Activated T-helper 2 cell treated with anti-CD3 and anti-CD28 coated beads, Interferon-gamma antibody, Interleukin-2, Interleukin-4, amounts not matched to agents 10 μg/mL and 5 μg/mL and 100 μg/mL, durations not matched to agents 14 hours and 24 hours and 36 hours (primary cell): ENCODE data around the gene VIPAS39. TPM values are rescaled to one million over a fixed set of nuclear protein-coding genes. Genes with fewer than 3 reads are reported as not detected.

Source experiments
- DNase-seq: peaks from one replicate; pipeline ENCODE4 v3.0.0; 2021; ENCODE audit warnings: low spot score
- H3K27ac Mint-ChIP-seq: one replicate; pipeline ENCODE4 v1.8.0; 2021; ENCODE audit warnings: mixed read lengths
- H3K27me3 Mint-ChIP-seq: one replicate; pipeline ENCODE4 v1.8.0; 2021; ENCODE audit warnings: low read depth, mixed read lengths
- H3K36me3 Mint-ChIP-seq: one replicate; pipeline ENCODE4 v1.8.0; 2021; ENCODE audit warnings: low read depth, mixed read lengths
- H3K4me1 Mint-ChIP-seq: one replicate; pipeline ENCODE4 v1.8.0; 2021; ENCODE audit warnings: low read depth, mixed read lengths
- H3K4me3 Mint-ChIP-seq: one replicate; pipeline ENCODE4 v1.8.0; 2021; ENCODE audit warnings: low read depth, mild to moderate bottlenecking, moderate library complexity, mixed read lengths
- H3K9me3 Mint-ChIP-seq: one replicate; pipeline ENCODE4 v1.8.0; 2021; ENCODE audit warnings: mixed read lengths
- intact Hi-C: fragments of 100-400 bp; cut with micrococcal nuclease; formaldehyde crosslinking; loops from one replicate; pipeline ENCODE4 v1.15.1; 2023
- total RNA-seq: library from RNA; stranded (reverse); gene quantifications from 2 replicates; pipeline ENCODE4 v1.2.3, GENCODE V29; 2022

Gene VIPAS39
- total RNA-seq, 1 donor from 2014 or later = 15.7 TPM

- intact Hi-C loops = loop anchor here (1.0 to 5.0 kb wide), 3 partner anchors 92 to 183 kb away; no protein-coding TSS in a partner anchor
- peaks cover 23% of the 10 kb centered on the region for H3K4me1 Mint-ChIP-seq
Measured at GRCh38 chr14:77459072-77459723, 1.8 kb upstream of the VIPAS39 start.

GRCh38 chr14:77458249-77458950 lies 999 bp upstream of the VIPAS39 start:
- H3K9me3 Mint-ChIP-seq = no peaks in the 10 kb centered on the region
- peak overlapping the region; percentile 98 for H3K27ac Mint-ChIP-seq

More at GRCh38 chr14:77459072-77459723, 1.8 kb upstream of the VIPAS39 start:
- DNase-seq = peak; percentile 55
- Mint-ChIP-seq H3K9me3 (no peaks in the 10 kb centered on the region), H3K27me3 (no peaks in the 10 kb centered on the region), H3K27ac (peak overlapping the region; percentile 98), H3K4me3 (peak overlapping the region; percentile 97), H3K36me3 (peaks cover 51% of the 10 kb centered on the region)

GRCh38 chr14:77457115-77457521 lies 283 bp downstream of the VIPAS39 start:
- Mint-ChIP-seq H3K4me3 (peak overlapping the region; percentile 97), H3K36me3 (peaks cover 44% of the 10 kb centered on the region), H3K27ac (peak overlapping the region; percentile 98), H3K9me3 (no peaks in the 10 kb centered on the region), H3K27me3 (no peaks in the 10 kb centered on the region), H3K4me1 (peaks cover 23% of the 10 kb centered on the region)
- DNase-seq = no peak
- intact Hi-C loops = loop anchor here (1.0 to 5.0 kb wide), 9 partner anchors 80 to 359 kb away; partner anchors contain the start of genes ADCK1, ALKBH1, CIPC and GSTZ1

More at GRCh38 chr14:77458249-77458950, 999 bp upstream of the VIPAS39 start:
- intact Hi-C loops = loop anchor here (5.0 kb wide), 2 partner anchors 156 to 184 kb away; no protein-coding TSS in a partner anchor
- H3K27me3 Mint-ChIP-seq = no peaks in the 10 kb centered on the region
- peaks cover 45% of the 10 kb centered on the region for H3K36me3 Mint-ChIP-seq
- H3K4me1 Mint-ChIP-seq = peaks cover 23% of the 10 kb centered on the region
- peak overlapping the region; percentile 97 for H3K4me3 Mint-ChIP-seq
- peak; percentile 50 for DNase-seq

GRCh38 chr14:77455966-77456640 lies 1.3 kb downstream of the VIPAS39 start:
- no peaks in the 10 kb centered on the region for H3K27me3 Mint-ChIP-seq
- H3K27ac Mint-ChIP-seq = no peak overlapping the region
- no peak for DNase-seq
- H3K36me3 Mint-ChIP-seq = peaks cover 42% of the 10 kb centered on the region
- H3K4me3 Mint-ChIP-seq = peak overlapping the region; percentile 97
- intact Hi-C loops = loop anchor here (5.0 kb wide), 2 partner anchors 154 to 186 kb away; no protein-coding TSS in a partner anchor
- H3K9me3 Mint-ChIP-seq = no peaks in the 10 kb centered on the region
- H3K4me1 Mint-ChIP-seq = peaks cover 23% of the 10 kb centered on the region

GRCh38 chr14:77442196-77442595 lies 15.2 kb downstream of the VIPAS39 start:
- Mint-ChIP-seq H3K27me3 (no peaks in the 10 kb centered on the region), H3K9me3 (no peaks in the 10 kb centered on the region), H3K4me1 (no peaks in the 10 kb centered on the region), H3K27ac (no peak overlapping the region), H3K4me3 (no peak overlapping the region), H3K36me3 (peaks cover 29% of the 10 kb centered on the region)
- intact Hi-C loops = no loop called here
- no peak for DNase-seq

GRCh38 chr14:77439861-77440260 lies 17.5 kb downstream of the VIPAS39 start:
- intact Hi-C loops = no loop called here
- Mint-ChIP-seq H3K36me3 (peaks cover 35% of the 10 kb centered on the region), H3K27me3 (no peaks in the 10 kb centered on the region), H3K4me1 (no peaks in the 10 kb centered on the region), H3K4me3 (no peak overlapping the region), H3K9me3 (no peaks in the 10 kb centered on the region), H3K27ac (no peak overlapping the region)
- DNase-seq = no peak

GRCh38 chr14:77438596-77438995 lies 18.8 kb downstream of the VIPAS39 start:
- DNase-seq = no peak
- no peaks in the 10 kb centered on the region for H3K9me3 Mint-ChIP-seq
- no peak overlapping the region for H3K4me3 Mint-ChIP-seq
- H3K4me1 Mint-ChIP-seq = no peaks in the 10 kb centered on the region
- peaks cover 45% of the 10 kb centered on the region for H3K36me3 Mint-ChIP-seq
- no peaks in the 10 kb centered on the region for H3K27me3 Mint-ChIP-seq
- no peak overlapping the region for H3K27ac Mint-ChIP-seq
- intact Hi-C loops = no loop called here

GRCh38 chr14:77436042-77436441 lies 21.4 kb downstream of the VIPAS39 start:
- H3K4me3 Mint-ChIP-seq = no peak overlapping the region
- H3K4me1 Mint-ChIP-seq = no peaks in the 10 kb centered on the region
- no peak overlapping the region for H3K27ac Mint-ChIP-seq
- no peaks in the 10 kb centered on the region for H3K27me3 Mint-ChIP-seq
- intact Hi-C loops = no loop called here
- no peaks in the 10 kb centered on the region for H3K9me3 Mint-ChIP-seq
- H3K36me3 Mint-ChIP-seq = peaks cover 29% of the 10 kb centered on the region
- no peak for DNase-seq

- H3K27me3 Mint-ChIP-seq = no peaks in the 10 kb centered on the region
- peaks cover 64% of the 10 kb centered on the region for H3K36me3 Mint-ChIP-seq
- intact Hi-C loops = no loop called here
- H3K27ac Mint-ChIP-seq = no peak overlapping the region
- no peaks in the 10 kb centered on the region for H3K9me3 Mint-ChIP-seq
- H3K4me1 Mint-ChIP-seq = no peaks in the 10 kb centered on the region
- no peak overlapping the region for H3K4me3 Mint-ChIP-seq
- no peak for DNase-seq
Measured at GRCh38 chr14:77426396-77426795, 31.0 kb downstream of the VIPAS39 start.

- Mint-ChIP-seq H3K36me3 (peaks cover 73% of the 10 kb centered on the region), H3K27ac (no peak overlapping the region), H3K27me3 (no peaks in the 10 kb centered on the region), H3K9me3 (peaks cover 4% of the 10 kb centered on the region), H3K4me1 (no peaks in the 10 kb centered on the region), H3K4me3 (no peak overlapping the region)
- intact Hi-C loops = no loop called here
- DNase-seq = no peak
Measured at GRCh38 chr14:77424862-77425261, 32.5 kb downstream of the VIPAS39 start.

- no peak within 1 kb of the TSS for H3K27ac Mint-ChIP-seq
- intact Hi-C loops = no loop called here
- H3K4me1 Mint-ChIP-seq = no peaks in the 10 kb centered on the region
- peaks cover 64% of the 10 kb centered on the region for H3K36me3 Mint-ChIP-seq
- no peak within 1 kb of the TSS for H3K4me3 Mint-ChIP-seq
- DNase-seq = no peak
- peaks cover 12% of the 10 kb centered on the region for H3K9me3 Mint-ChIP-seq
- H3K27me3 Mint-ChIP-seq = no peaks in the 10 kb centered on the region
Measured at GRCh38 chr14:77423423-77423822, 34.0 kb downstream of the VIPAS39 start, which contains the start of gene NOXRED1. TSS of gene NOXRED1 (minus strand) at chr14:77423523. CDS start at chr14:77422889, 634 bp downstream.

GRCh38 chr14:77421201-77421600 lies 36.2 kb downstream of the VIPAS39 start:
- intact Hi-C loops = no loop called here
- Mint-ChIP-seq H3K27me3 (no peaks in the 10 kb centered on the region), H3K4me3 (no peak overlapping the region), H3K36me3 (peaks cover 44% of the 10 kb centered on the region), H3K9me3 (peaks cover 12% of the 10 kb centered on the region), H3K27ac (no peak overlapping the region), H3K4me1 (no peaks in the 10 kb centered on the region)
- no peak for DNase-seq
